Epithelial cell of proximal tubule (primary cell): ENCODE data around the gene ZNF605. TPM values are rescaled to one million over a fixed set of nuclear protein-coding genes. Genes with fewer than 3 reads are reported as not detected.

Experiments used
- DNase-seq: peaks from one replicate; pipeline ENCODE4 v3.0.0-alpha.2; 2011; ENCODE audit warnings: low read depth
- H3K4me3 ChIP-seq: 2 replicates; pipeline ENCODE4 v1.5.1; 2011; ENCODE audit warnings: low read depth, mild to moderate bottlenecking, low read length
- total RNA-seq: library from RNA; depleted of rRNA; stranded (reverse); fragments of >200 nt; gene quantifications from 2 replicates; pipeline ENCODE4 v1.2.3, GENCODE V29; 2015
- TF ChIP-seq, protein P1 (sequence below): conservative IDR thresholded peaks from 2 replicates; pipeline ENCODE4 v1.5.1; 2012; ENCODE audit warnings: low read depth, mild to moderate bottlenecking, low read length

Gene ZNF605
- total RNA-seq, 1 donor from 2014 or later: 3.7 TPM

DNA sequence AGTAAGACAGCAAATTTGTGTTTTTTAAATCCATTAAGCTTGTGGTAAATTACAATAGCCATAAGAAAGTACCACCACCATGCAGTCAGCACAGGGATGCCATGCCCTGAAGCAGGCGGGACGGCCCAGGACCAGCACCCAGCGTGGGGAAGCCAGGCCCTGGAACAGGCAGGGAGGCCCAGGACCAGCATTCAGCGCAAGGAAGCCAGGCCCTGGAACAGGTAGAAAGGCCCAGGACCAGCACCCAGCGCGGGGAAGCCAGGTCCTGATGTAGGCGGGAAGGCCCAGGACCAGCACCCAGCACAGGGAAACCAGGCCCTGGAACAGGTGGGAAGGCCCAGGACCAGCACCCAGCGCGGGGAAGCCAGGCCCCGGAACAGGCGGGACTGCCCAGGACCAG is 81.9 kb downstream of the ZNF605 start:
- no peak for DNase-seq
- TF ChIP-seq, protein P1, sequence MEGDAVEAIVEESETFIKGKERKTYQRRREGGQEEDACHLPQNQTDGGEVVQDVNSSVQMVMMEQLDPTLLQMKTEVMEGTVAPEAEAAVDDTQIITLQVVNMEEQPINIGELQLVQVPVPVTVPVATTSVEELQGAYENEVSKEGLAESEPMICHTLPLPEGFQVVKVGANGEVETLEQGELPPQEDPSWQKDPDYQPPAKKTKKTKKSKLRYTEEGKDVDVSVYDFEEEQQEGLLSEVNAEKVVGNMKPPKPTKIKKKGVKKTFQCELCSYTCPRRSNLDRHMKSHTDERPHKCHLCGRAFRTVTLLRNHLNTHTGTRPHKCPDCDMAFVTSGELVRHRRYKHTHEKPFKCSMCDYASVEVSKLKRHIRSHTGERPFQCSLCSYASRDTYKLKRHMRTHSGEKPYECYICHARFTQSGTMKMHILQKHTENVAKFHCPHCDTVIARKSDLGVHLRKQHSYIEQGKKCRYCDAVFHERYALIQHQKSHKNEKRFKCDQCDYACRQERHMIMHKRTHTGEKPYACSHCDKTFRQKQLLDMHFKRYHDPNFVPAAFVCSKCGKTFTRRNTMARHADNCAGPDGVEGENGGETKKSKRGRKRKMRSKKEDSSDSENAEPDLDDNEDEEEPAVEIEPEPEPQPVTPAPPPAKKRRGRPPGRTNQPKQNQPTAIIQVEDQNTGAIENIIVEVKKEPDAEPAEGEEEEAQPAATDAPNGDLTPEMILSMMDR: no peak
- no peak overlapping the region for H3K4me3 ChIP-seq

DNA sequence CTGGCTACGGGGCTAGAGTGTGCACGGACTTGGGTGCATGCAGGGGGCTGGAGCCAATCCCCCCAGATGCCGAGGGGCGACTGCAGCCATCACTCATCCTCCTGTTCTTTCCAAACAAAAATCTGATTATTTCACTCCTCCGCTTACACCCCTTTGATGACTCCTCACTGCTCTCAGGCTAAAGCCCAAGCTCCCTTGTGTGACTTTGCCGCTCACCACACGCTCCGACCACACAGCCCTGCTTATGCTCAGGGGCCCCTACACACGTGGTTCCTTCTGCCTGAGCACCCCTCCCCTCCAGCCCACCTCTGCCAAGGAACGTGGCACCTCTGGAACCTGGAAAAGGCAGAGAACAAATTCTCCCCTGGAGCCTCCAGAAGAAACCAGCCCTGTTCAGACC is 82.4 kb downstream of the ZNF605 start:
- no peak for DNase-seq
- H3K4me3 ChIP-seq: no peak overlapping the region
- TF ChIP-seq, protein P1: no peak

DNA sequence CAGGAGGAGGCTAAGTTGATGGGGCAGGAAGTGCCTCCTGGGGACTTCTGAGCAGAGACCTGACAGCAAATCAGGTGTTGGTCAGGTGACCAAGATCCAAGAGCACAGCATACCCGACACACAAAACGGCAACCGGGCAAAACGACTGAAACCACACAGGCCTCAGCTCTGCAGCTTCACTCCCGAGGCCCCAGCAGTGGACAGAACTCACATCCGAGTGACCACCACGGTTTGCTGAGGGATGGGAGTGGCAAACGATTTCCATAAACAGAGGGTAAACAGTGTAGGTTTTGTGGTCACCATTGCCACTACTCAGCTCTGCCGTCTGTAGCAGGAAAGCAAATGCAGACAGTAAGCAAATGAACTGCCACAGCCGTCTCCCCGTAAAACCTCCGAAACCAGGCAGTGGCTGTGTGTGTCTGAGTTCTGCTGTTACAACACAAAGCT is 83.1 kb downstream of the ZNF605 start:
- TF ChIP-seq, protein P1: no peak
- no peak overlapping the region for H3K4me3 ChIP-seq
- DNase-seq: no peak

DNA sequence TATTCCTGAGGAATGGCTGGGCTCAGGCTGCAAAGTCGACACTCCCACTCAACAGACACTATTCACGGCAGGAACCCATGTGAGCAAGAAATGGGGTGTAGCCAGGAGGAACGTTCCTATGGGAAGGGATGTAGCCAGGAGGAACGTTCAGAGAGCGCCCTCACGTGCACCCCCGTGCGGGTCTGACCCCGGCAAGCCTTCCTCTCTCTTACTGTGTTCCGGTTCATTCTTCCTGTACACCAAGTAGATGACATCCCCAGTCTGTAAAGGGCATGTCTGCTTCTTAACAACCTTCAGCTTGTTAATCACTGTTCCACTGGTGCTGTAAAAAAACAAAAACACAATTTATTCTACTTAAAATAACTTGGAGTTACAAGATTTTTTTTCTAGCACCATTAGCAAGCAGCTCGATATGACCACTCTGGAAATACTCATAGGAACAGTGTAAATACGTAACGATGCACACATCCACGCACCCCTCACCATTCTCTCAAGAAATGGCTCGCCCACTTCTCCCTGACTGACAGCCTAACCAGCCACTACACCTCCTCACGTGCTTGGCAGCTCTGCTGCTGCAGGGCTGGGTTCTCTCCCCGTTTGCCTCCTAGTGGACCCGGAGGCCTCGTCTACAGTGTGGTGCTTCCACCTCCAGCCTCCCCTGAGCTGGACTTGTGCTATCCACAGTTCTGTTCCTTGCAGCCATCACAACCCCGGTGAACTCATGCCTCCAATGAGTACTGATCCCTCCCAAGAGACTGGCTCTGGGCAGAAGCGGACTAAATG is 83.8 kb downstream of the ZNF605 start:
- no peak overlapping the region for H3K4me3 ChIP-seq
- TF ChIP-seq, protein P1: no peak
- no peak for DNase-seq

DNA sequence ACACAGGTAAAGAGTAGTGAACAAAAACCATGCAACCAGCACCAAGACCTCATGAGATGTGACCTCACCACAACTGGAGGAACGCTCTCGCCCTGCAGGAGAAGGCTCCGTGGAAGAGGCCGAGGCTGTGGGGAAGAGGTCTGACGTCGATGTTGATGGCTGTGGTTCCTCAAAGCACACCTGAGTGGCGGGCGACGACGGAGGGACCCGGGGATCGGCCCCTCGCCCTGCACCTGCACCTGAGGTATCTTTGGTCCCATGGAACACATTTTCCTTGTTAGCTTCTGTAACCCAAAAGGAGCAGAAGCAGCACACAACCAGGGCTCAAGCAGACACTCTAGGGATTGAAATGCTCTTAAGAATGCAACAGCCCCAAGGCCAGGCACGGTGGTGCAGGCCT is 86.6 kb downstream of the ZNF605 start:
- DNase-seq: no peak
- TF ChIP-seq, protein P1: no peak
- no peak overlapping the region for H3K4me3 ChIP-seq

Other genes with a start within 250 kb of the ZNF605 start
- gene PGAM5, start 245.5 kb downstream of the ZNF605 start, total RNA-seq: 75.0 and 124 TPM in 2 replicates
- 100 and 111 TPM in 2 replicates for gene ANKLE2, start 194.5 kb downstream of the ZNF605 start, total RNA-seq
- gene GOLGA3, start 127.4 kb downstream of the ZNF605 start, total RNA-seq: 46.0 TPM in 2 replicates
- gene CHFR, start 68.7 kb downstream of the ZNF605 start, total RNA-seq: 26.2 and 35.7 TPM in 2 replicates
- 3.9 and 6.7 TPM in 2 replicates for gene ZNF26, start 30.1 kb upstream of the ZNF605 start, total RNA-seq
- gene ZNF84, start 81.2 kb upstream of the ZNF605 start, total RNA-seq: 9.2 and 11.4 TPM in 2 replicates
- gene ZNF140, start 124.6 kb upstream of the ZNF605 start, total RNA-seq: 9.0 and 9.5 TPM in 2 replicates
- gene ZNF891, start 174.0 kb upstream of the ZNF605 start, total RNA-seq: 0.40 and 0.43 TPM in 2 replicates
- 4.3 and 6.6 TPM in 2 replicates for gene ZNF10, start 174.3 kb upstream of the ZNF605 start, total RNA-seq
- gene ZNF268, start 225.2 kb upstream of the ZNF605 start, total RNA-seq: 7.0 and 11.3 TPM in 2 replicates